Measurements from ENCODE around the gene STX17.

DNA sequence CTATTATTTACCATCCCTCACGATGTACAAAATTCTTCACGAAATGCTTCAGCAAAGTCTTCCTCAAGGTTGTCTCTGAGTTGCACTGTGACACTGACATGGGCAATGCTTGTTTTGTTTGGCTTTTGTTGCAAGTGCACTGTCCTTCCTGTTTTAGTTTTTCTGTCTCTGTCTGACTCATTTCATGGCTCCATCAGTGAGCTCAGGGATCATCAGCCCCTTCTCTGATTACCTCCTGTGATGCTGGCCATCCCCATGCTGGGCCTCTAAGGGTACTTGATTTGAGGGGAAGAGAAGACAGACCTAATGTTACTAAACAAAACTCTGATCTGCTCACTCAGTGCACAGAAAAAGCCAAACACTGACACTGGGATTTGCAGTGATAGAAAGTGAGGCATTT lies 37.6 kb upstream of the STX17 start:
- TF ChIP-seq POLR2A (IDR thresholded peaks at IDR 0.05; ENCODE audit: low read length) (no peak), GATA1 (IDR thresholded peaks at IDR 0.05; ENCODE audit: low read depth, low read length) (no peak)

Data from erythroblast (primary cell).